AG04450 (cell line): ENCODE results near the gene SPRY1. TPM values are rescaled to one million over a fixed set of nuclear protein-coding genes. Genes with fewer than 3 reads are reported as not detected.
A peak's percentile ranks its signal among the peaks of the same experiment; 100 is the strongest.

Source experiments
- CTCF ChIA-PET: fragments of 300-600, 350-600 bp; formaldehyde crosslinking; extraction: SDS; loops from one replicate; lab custom pipeline; 2022; ENCODE audit warnings: antibody characterized with exemption, inconsistent platforms; lab: Charles Lee
- POLR2A ChIA-PET: fragments of 350-600 bp; formaldehyde crosslinking; extraction: SDS; loops from one replicate; lab custom pipeline; 2021; ENCODE audit warnings: antibody characterized with exemption, inconsistent platforms; lab: Yijun Ruan, JAX
- DNase-seq: peaks from one replicate; pipeline ENCODE4 v3.0.0-alpha.2; 2011; ENCODE audit warnings: low read depth, low spot score
- H3K27ac ChIP-seq: one replicate; pipeline ENCODE4 v1.5.1; 2012; ENCODE audit warnings: low read depth, low read length, control low read depth
- H3K27me3 ChIP-seq: one replicate; pipeline ENCODE4 v1.6.0; 2012; ENCODE audit warnings: low read length; ENCODE audit not compliant: control insufficient read depth, insufficient read depth
- H3K4me3 ChIP-seq: 2 replicates; pipeline ENCODE4 v1.5.1; 2011; ENCODE audit warnings: mild to moderate bottlenecking, low read depth, low read length, control low read depth
- H3K9me3 ChIP-seq: 2 replicates; pipeline ENCODE4 v1.5.1; 2012; ENCODE audit warnings: low read length; ENCODE audit not compliant: control insufficient read depth, insufficient read depth
- polyA minus RNA-seq: library from RNA; depleted of rRNA, polyadenylated mRNA; stranded (reverse); fragments of >200 nt; gene quantifications from 2 replicates; pipeline ENCODE4 v1.2.3, GENCODE V29; 2011; rRNA and poly(A)+ RNA removed
- polyA plus RNA-seq: library from polyadenylated mRNA; depleted of rRNA; stranded (reverse); fragments of >200 nt; gene quantifications from 2 replicates; pipeline ENCODE4 v1.2.3, GENCODE V29; 2011; rRNA removed
- TF ChIP-seq, protein P1 (sequence below): IDR thresholded peaks from 2 replicates; pipeline ENCODE4 v1.5.1; 2011; ENCODE audit warnings: low read depth, low read length, control low read depth, inconsistent platforms

The SPRY1 gene, protein sequence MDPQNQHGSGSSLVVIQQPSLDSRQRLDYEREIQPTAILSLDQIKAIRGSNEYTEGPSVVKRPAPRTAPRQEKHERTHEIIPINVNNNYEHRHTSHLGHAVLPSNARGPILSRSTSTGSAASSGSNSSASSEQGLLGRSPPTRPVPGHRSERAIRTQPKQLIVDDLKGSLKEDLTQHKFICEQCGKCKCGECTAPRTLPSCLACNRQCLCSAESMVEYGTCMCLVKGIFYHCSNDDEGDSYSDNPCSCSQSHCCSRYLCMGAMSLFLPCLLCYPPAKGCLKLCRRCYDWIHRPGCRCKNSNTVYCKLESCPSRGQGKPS
- polyA plus RNA-seq (6.2 and 6.6 TPM in 2 replicates), polyA minus RNA-seq (8.9 and 9.5 TPM in 2 replicates)

DNA sequence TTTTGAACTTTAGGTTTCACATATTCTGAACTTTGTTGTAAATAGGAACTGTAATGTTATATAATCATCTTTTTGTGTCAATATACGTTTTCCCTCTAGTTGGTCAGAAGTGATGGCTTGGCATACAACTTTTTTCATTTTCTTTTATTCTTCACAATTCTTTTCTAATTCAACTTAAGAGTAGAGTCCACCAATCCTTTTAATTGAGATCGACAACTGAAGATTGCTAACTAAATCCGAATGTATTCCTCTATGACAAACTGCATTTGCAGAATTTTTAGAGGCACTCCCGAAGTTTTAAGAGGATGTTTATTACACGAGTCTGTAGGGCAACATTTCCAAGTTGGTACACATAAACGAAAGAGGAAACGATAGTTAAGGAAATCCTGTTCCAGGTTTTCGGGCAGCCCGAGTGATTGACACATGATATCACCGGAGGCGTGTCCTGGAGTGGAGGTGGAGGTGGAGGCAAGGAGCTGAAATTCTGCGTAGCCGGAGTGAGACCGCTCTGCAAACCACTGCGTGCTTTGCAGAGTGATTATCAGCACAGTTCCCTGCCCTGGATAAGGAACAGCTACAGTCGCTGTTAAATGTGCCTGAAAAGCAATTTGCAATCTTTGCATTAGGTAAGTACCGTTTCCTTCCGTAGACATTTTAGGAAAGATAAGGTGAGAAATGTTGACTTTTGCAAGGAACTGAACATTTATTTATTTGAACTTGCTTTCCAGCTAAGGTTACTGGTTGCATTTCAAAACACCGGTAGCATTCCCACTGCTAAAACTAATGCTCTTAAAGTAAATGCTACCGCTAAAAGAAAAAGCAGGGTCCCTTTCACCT lies at the start of gene SPRY1:
SPRY1 (plus strand) TSS at position 489 of the 837 bp plus-strand sequence. CDS start 4,797 bp downstream, outside the sequence.
- Histone ChIP-seq H3K4me3 (peak within 1 kb of the TSS; percentile 78), H3K27ac (peak within 1 kb of the TSS; percentile 65), H3K9me3 (no peaks in the 10 kb centered on the region; the same call in 1 of the 2 replicates), H3K27me3 (no peaks in the 10 kb centered on the region)
- TF ChIP-seq, protein P1, sequence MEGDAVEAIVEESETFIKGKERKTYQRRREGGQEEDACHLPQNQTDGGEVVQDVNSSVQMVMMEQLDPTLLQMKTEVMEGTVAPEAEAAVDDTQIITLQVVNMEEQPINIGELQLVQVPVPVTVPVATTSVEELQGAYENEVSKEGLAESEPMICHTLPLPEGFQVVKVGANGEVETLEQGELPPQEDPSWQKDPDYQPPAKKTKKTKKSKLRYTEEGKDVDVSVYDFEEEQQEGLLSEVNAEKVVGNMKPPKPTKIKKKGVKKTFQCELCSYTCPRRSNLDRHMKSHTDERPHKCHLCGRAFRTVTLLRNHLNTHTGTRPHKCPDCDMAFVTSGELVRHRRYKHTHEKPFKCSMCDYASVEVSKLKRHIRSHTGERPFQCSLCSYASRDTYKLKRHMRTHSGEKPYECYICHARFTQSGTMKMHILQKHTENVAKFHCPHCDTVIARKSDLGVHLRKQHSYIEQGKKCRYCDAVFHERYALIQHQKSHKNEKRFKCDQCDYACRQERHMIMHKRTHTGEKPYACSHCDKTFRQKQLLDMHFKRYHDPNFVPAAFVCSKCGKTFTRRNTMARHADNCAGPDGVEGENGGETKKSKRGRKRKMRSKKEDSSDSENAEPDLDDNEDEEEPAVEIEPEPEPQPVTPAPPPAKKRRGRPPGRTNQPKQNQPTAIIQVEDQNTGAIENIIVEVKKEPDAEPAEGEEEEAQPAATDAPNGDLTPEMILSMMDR = no peak
- no peak for DNase-seq
- ChIA-PET CTCF (interaction anchor here (1.4 to 2.3 kb wide), 3 partner anchors 264 to 294 kb away, joined by 4 to 7 read pairs (median 6); no protein-coding TSS in a partner anchor), POLR2A (interaction anchor here (0.9 to 1.0 kb wide), 2 partner anchors 22 to 191 kb away, joined by 3 to 4 read pairs; no protein-coding TSS in a partner anchor)

- no peaks in the 10 kb centered on the region for H3K27me3 ChIP-seq
- CTCF ChIA-PET = interaction anchor here (1.1 kb wide), 1 partner anchor 44 kb away, joined by 3 read pairs; no protein-coding TSS in a partner anchor
Measured at GRCh38 chr4:123346951-123347350, 49.6 kb upstream of the SPRY1 start.

GRCh38 chr4:123348946-123349345 lies 47.6 kb upstream of the SPRY1 start:
- ChIA-PET POLR2A (no interaction called here), CTCF (interaction anchor here (0.6 kb wide), 1 partner anchor 12 kb away, joined by 3 read pairs; no protein-coding TSS in a partner anchor)
- no peak overlapping the region for H3K4me3 ChIP-seq
- TF ChIP-seq, protein P1 = no peak
- H3K27me3 ChIP-seq = no peaks in the 10 kb centered on the region
- DNase-seq = no peak
- H3K9me3 ChIP-seq = 0 out of 2 replicates have a peak, but pooled peaks cover 4% of the 10 kb centered on the region
- no peak overlapping the region for H3K27ac ChIP-seq

More at GRCh38 chr4:123346951-123347350, 49.6 kb upstream of the SPRY1 start:
- no peak for DNase-seq
- Histone ChIP-seq H3K27ac (no peak overlapping the region), H3K9me3 (0 out of 2 replicates have a peak, but pooled peaks cover 4% of the 10 kb centered on the region), H3K4me3 (no peak overlapping the region)
- POLR2A ChIA-PET = no interaction called here
- TF ChIP-seq, protein P1 = no peak

DNA sequence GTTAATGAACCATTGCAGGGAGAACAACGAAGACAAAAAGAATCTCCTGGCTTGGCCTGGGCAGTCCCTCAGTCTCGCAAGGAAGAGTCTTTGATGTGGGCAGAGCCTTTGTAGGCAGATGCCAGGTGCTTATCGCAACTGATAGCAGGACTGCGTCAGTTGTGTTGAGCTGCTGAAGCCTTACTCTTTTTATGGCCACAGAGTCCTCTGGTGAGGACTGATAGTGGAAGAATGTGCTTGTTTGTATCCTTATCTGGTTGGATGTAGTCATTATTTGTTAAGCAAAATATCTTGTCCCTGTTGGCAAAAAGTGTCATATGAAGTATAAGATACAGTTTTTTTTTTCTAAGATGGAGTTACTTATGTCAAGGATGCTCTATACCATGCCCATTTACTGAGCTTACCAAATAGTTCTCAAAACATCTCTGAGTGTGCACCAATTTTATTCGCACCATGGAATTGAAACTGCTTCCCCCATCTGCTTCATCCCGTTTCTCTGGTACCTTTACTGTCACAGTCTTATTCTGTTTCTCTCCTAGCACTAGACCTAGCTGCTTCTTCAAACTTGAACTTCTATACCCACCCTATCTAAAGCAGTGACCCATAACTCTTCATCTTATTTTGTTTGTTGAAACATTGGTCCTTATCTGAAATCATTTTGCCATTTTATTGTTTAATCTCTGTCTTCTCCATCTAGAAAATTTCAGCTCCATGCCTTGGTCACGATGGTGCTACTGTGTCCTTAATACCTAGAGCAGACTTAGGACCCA lies 47.0 kb upstream of the SPRY1 start:
- Histone ChIP-seq H3K27me3 (no peaks in the 10 kb centered on the region), H3K27ac (no peak overlapping the region), H3K4me3 (no peak overlapping the region), H3K9me3 (0 out of 2 replicates have a peak, but pooled peaks cover 4% of the 10 kb centered on the region)
- TF ChIP-seq, protein P1 = no peak
- ChIA-PET POLR2A (no interaction called here), CTCF (interaction anchor here (0.6 kb wide), 1 partner anchor 11 kb away, joined by 3 read pairs; no protein-coding TSS in a partner anchor)
- no peak for DNase-seq
